ENCODE data around the gene RBMS3. TPM values are rescaled to one million over a fixed set of nuclear protein-coding genes. Genes with fewer than 3 reads are reported as not detected.

RBMS3 gene
- total RNA-seq, 1 donor from 2014 or later, result 23.7 TPM

GRCh38 chr3:29531644-29532043, 250.8 kb downstream of the RBMS3 start:
- Histone ChIP-seq H3K27me3 (ENCODE audit: control insufficient read depth, insufficient read depth, low read length) (no peaks in the 10 kb centered on the region), H3K4me3 (ENCODE audit: low read depth, low read length) (no peak overlapping the region), H3K36me3 (ENCODE audit: control insufficient read depth, insufficient read depth, low read length) (no peaks in the 10 kb centered on the region)
- DNase-seq (ENCODE audit: low read depth), result no peak
- TF ChIP-seq CTCF (IDR thresholded peaks at IDR 0.05; ENCODE audit: insufficient read depth, low read length, poor library complexity, severe bottlenecking), result no peak

DNA sequence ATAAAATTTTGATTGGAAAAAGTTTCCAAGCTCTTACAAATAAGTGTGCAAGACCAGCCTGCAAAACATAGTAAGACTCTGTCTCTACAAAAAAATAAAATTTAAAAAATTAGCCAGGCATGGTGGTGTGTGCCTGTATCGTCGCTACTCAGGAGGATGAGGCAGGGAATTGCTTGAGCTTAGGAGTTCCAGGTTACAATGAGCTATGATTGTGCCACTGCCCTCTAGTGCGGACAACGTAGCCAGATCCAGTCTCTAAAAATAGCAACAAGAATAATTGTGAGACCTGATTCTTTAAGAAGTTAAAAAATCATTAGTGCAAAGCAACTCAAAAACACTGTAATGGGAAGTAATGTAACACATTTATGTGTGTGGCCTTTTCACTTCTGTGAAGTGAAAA, 251.6 kb downstream of the RBMS3 start:
- no peaks in the 10 kb centered on the region for H3K27me3 ChIP-seq (ENCODE audit: control insufficient read depth, insufficient read depth, low read length)
- TF ChIP-seq CTCF (IDR thresholded peaks at IDR 0.05; ENCODE audit: insufficient read depth, low read length, poor library complexity, severe bottlenecking), result no peak
- H3K36me3 ChIP-seq (ENCODE audit: control insufficient read depth, insufficient read depth, low read length), result no peaks in the 10 kb centered on the region
- no peak overlapping the region for H3K4me3 ChIP-seq (ENCODE audit: low read depth, low read length)
- no peak for DNase-seq (ENCODE audit: low read depth)

GRCh38 chr3:29534006-29534405, 253.1 kb downstream of the RBMS3 start:
- Histone ChIP-seq H3K27me3 (ENCODE audit: control insufficient read depth, insufficient read depth, low read length) (no peaks in the 10 kb centered on the region), H3K4me3 (ENCODE audit: low read depth, low read length) (no peak overlapping the region), H3K36me3 (ENCODE audit: control insufficient read depth, insufficient read depth, low read length) (no peaks in the 10 kb centered on the region)
- no peak for DNase-seq (ENCODE audit: low read depth)
- no peak for TF ChIP-seq CTCF (IDR thresholded peaks at IDR 0.05; ENCODE audit: insufficient read depth, low read length, poor library complexity, severe bottlenecking)

GRCh38 chr3:29536016-29536758, 255.3 kb downstream of the RBMS3 start:
- no peak for TF ChIP-seq CTCF (IDR thresholded peaks at IDR 0.05; ENCODE audit: insufficient read depth, low read length, poor library complexity, severe bottlenecking)
- Histone ChIP-seq H3K27me3 (ENCODE audit: control insufficient read depth, insufficient read depth, low read length) (no peaks in the 10 kb centered on the region), H3K36me3 (ENCODE audit: control insufficient read depth, insufficient read depth, low read length) (no peaks in the 10 kb centered on the region), H3K4me3 (ENCODE audit: low read depth, low read length) (no peak overlapping the region)
- no peak for DNase-seq (ENCODE audit: low read depth)

DNA sequence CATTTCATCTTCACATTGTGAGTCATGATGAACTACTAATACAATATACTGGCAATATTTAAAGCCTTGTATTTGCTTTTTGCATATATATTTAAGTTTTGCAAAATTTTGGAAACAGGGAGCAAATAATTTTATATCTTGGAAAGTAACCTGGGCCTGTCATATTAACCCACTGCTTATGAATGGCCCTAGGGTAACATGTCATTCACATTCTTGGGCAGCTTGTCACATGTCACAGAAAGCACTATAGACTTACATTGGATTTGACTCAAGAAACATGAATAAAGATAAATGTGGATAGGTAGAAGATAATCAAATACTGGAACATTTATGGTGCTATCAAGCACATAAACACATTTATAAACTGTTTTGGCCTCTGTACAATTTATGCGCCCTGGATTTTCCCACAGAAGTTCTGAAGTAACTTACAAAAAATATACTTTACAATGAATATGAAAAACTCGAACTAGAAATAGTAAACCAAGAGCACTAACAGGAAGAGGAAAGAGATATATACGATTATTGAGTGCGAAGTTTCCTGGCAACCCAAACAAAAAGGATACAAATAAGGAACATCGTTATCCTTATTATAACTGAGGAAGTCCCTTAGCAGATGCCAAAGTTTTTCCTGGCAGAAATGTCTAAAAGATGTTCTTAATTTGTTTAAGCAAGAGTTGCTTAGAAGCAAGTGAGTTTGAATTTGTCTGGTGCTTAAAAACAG, 257.2 kb downstream of the RBMS3 start:
- DNase-seq (ENCODE audit: low read depth), result no peak
- no peaks in the 10 kb centered on the region for H3K27me3 ChIP-seq (ENCODE audit: control insufficient read depth, insufficient read depth, low read length)
- no peak for TF ChIP-seq CTCF (IDR thresholded peaks at IDR 0.05; ENCODE audit: insufficient read depth, low read length, poor library complexity, severe bottlenecking)
- no peak overlapping the region for H3K4me3 ChIP-seq (ENCODE audit: low read depth, low read length)
- H3K36me3 ChIP-seq (ENCODE audit: control insufficient read depth, insufficient read depth, low read length), result no peaks in the 10 kb centered on the region
